Caco-2 (cell line): Measurements from ENCODE around the gene ISL2. TPM values are rescaled to one million over a fixed set of nuclear protein-coding genes. Genes with fewer than 3 reads are reported as not detected.

Experiments
- BruUV-seq: library from RNA; stranded (reverse); fragments of 400-500 nt; replicated peaks from 2 replicates; lab custom pipeline; 2021; lab: Mats Ljungman, UMichigan
- CTCF ChIA-PET: fragments of 300-600 bp; sonication (Branson Sonifier 250); formaldehyde crosslinking; loops from one replicate; lab custom pipeline; 2022; ENCODE audit warnings: antibody characterized with exemption; lab: Charles Lee
- POLR2A ChIA-PET: fragments of 300-600 bp; sonication (Branson Sonifier 250); formaldehyde crosslinking; loops from one replicate; lab custom pipeline; 2022; ENCODE audit warnings: antibody characterized with exemption; lab: Charles Lee
- DNase-seq, 2 experiments: peaks; one replicate each; pipeline versions ENCODE4 v3.0.0 to v3.0.0-alpha.2; 2020 to 2022
- H3K27me3 ChIP-seq: replicated peaks from 2 replicates; pipeline ENCODE4 v1.6.0; 2011; ENCODE audit warnings: low read length; ENCODE audit not compliant: control insufficient read depth, insufficient read depth
- H3K36me3 ChIP-seq: 2 replicates; pipeline ENCODE4 v1.5.1; 2011; ENCODE audit warnings: low read length; ENCODE audit not compliant: control insufficient read depth, insufficient read depth
- H3K4me1 ChIP-seq: fragments of 250-450 bp; sonication (Bioruptor Pico); 2 replicates; pipeline ENCODE4 v1.5.1; 2020; ENCODE audit warnings: mild to moderate bottlenecking
- H3K4me3 ChIP-seq: 2 replicates; pipeline ENCODE4 v1.5.1; 2011; ENCODE audit warnings: low read depth, mild to moderate bottlenecking, control low read depth, low read length
- H3K9me3 ChIP-seq: fragments of 250-450 bp; sonication (Bioruptor Pico); 2 replicates; pipeline ENCODE4 v1.5.1; 2020; ENCODE audit warnings: mild to moderate bottlenecking, moderate library complexity
- H3K27ac Mint-ChIP-seq: one replicate; pipeline ENCODE4 v1.8.0; 2022; ENCODE audit warnings: mixed read lengths; ENCODE audit not compliant: unreplicated experiment
- H3K27me3 Mint-ChIP-seq: one replicate; pipeline ENCODE4 v1.8.0; 2022; ENCODE audit warnings: mixed read lengths; ENCODE audit not compliant: insufficient read depth, unreplicated experiment
- H3K36me3 Mint-ChIP-seq: one replicate; pipeline ENCODE4 v1.8.0; 2022; ENCODE audit warnings: mild to moderate bottlenecking, mixed read lengths; ENCODE audit not compliant: insufficient read depth, unreplicated experiment
- H3K4me1 Mint-ChIP-seq: one replicate; pipeline ENCODE4 v1.8.0; 2022; ENCODE audit warnings: low read depth, mixed read lengths; ENCODE audit not compliant: unreplicated experiment
- H3K4me3 Mint-ChIP-seq: one replicate; pipeline ENCODE4 v1.8.0; 2022; ENCODE audit warnings: mild to moderate bottlenecking, moderate library complexity, mixed read lengths; ENCODE audit not compliant: unreplicated experiment
- H3K9me3 Mint-ChIP-seq: one replicate; pipeline ENCODE4 v1.8.0; 2022; ENCODE audit warnings: mixed read lengths; ENCODE audit not compliant: unreplicated experiment
- intact Hi-C: fragments of 100-400 bp; cut with micrococcal nuclease; formaldehyde crosslinking; loops from one replicate; pipeline ENCODE4 v1.10.0; 2022; ENCODE audit not compliant: unreplicated experiment
- total RNA-seq: library from RNA; stranded (reverse); gene quantifications from 2 replicates; pipeline ENCODE4 v1.2.3, GENCODE V29; 2022
- TF ChIP-seq, protein P1 (sequence below), 2 experiments: fragments of 200-600 bp in 1 of 2; IDR thresholded peaks; 1 replicate in 1 of 2; 2 replicates in 1 of 2; pipeline versions ENCODE4 v1.5.1 to v1.8.0; 2011 to 2022; ENCODE audit warnings: antibody characterized with exemption in 1 of 2, control low read depth in 1 of 2, inconsistent platforms in 1 of 2, low read depth in 1 of 2, low read length in 1 of 2, mild to moderate bottlenecking in 1 of 2, moderate library complexity in 1 of 2; ENCODE audit not compliant: insufficient read depth in 1 of 2, severe bottlenecking in 1 of 2, unreplicated experiment in 1 of 2

Gene ISL2
- total RNA-seq, 1 experiment from 2014 or later, result 11.0 TPM

DNA sequence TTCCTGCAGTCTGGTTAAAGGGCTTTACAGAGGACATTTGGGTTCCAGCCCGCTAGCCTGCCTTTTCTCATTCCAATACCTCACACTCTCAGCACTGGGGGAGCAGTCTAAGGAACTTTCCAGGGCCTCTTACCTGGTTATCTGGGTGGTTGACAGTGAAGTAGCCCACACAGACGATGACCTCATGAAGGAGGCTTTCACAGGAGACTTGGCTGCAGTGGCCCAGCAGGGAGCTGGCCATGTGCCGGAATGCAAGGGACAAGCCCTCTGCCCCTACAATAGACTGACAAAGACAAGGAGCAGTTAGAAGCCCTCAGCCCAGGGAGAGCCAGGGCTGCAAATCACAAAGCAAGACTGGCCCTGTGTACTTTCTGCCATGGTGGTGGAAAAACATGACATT is 39.5 kb downstream of the ISL2 start:
- CTCF ChIA-PET, result no interaction called here
- POLR2A ChIA-PET, result interaction anchor here (0.6 kb wide), 1 partner anchor 30 kb away, joined by 7 read pairs; no protein-coding TSS in a partner anchor
- BruUV-seq, result no TSS peak
- H3K4me1 Mint-ChIP-seq, result no peaks in the 10 kb centered on the region
- H3K4me3 ChIP-seq, result no peak overlapping the region
- H3K4me1 ChIP-seq, result peaks cover 8% of the 10 kb centered on the region; the same call in 1 of the 2 replicates
- TF ChIP-seq, protein P1, sequence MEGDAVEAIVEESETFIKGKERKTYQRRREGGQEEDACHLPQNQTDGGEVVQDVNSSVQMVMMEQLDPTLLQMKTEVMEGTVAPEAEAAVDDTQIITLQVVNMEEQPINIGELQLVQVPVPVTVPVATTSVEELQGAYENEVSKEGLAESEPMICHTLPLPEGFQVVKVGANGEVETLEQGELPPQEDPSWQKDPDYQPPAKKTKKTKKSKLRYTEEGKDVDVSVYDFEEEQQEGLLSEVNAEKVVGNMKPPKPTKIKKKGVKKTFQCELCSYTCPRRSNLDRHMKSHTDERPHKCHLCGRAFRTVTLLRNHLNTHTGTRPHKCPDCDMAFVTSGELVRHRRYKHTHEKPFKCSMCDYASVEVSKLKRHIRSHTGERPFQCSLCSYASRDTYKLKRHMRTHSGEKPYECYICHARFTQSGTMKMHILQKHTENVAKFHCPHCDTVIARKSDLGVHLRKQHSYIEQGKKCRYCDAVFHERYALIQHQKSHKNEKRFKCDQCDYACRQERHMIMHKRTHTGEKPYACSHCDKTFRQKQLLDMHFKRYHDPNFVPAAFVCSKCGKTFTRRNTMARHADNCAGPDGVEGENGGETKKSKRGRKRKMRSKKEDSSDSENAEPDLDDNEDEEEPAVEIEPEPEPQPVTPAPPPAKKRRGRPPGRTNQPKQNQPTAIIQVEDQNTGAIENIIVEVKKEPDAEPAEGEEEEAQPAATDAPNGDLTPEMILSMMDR (IDR thresholded peaks at IDR 0.05; ENCODE audit: insufficient read depth in 1 of 2, low read depth in 1 of 2, low read length in 1 of 2, severe bottlenecking in 1 of 2, unreplicated experiment in 1 of 2), result no peak
- no peaks in the 10 kb centered on the region for H3K27me3 Mint-ChIP-seq
- no peaks in the 10 kb centered on the region for H3K9me3 Mint-ChIP-seq
- no peaks in the 10 kb centered on the region for H3K27me3 ChIP-seq
- H3K36me3 Mint-ChIP-seq, result peaks cover 6% of the 10 kb centered on the region
- H3K9me3 ChIP-seq, result no peaks in the 10 kb centered on the region
- no peak overlapping the region for H3K27ac Mint-ChIP-seq
- intact Hi-C loops, result no loop called here
- no peaks in the 10 kb centered on the region; the same call in 1 of the 2 replicates for H3K36me3 ChIP-seq
- no peak overlapping the region for H3K4me3 Mint-ChIP-seq
- no peak for DNase-seq

DNA sequence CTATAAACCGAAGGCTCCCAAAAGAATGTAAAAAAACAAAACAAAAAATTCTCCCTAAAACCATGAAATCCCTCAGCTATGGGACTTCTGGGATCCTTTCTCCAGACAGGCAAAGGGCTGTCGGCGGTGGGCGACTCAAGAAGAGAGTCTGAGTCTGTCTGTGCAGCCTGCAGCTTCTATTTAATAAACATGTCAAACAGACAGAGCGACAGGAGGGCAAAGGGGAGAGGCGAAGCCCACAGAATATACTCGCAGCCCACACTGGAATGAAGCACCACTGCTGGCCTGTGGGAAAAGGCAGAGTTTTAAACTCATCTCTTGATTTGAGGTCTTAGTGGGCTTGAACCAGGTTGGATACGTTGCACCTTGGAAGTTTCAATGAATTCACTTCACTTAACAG is 40.2 kb downstream of the ISL2 start:
- Histone ChIP-seq H3K4me1 (peaks cover 8% of the 10 kb centered on the region; the same call in 1 of the 2 replicates), H3K9me3 (no peaks in the 10 kb centered on the region), H3K27me3 (no peaks in the 10 kb centered on the region), H3K4me3 (no peak overlapping the region), H3K36me3 (no peaks in the 10 kb centered on the region; the same call in 1 of the 2 replicates)
- H3K27ac Mint-ChIP-seq, result no peak overlapping the region
- no peak for DNase-seq
- POLR2A ChIA-PET, result no interaction called here
- no peak overlapping the region for H3K4me3 Mint-ChIP-seq
- TF ChIP-seq, protein P1 (IDR thresholded peaks at IDR 0.05; ENCODE audit: insufficient read depth in 1 of 2, low read depth in 1 of 2, low read length in 1 of 2, severe bottlenecking in 1 of 2, unreplicated experiment in 1 of 2), result no peak
- H3K36me3 Mint-ChIP-seq, result peaks cover 6% of the 10 kb centered on the region
- BruUV-seq, result no TSS peak
- H3K9me3 Mint-ChIP-seq, result no peaks in the 10 kb centered on the region
- no peaks in the 10 kb centered on the region for H3K27me3 Mint-ChIP-seq
- no peaks in the 10 kb centered on the region for H3K4me1 Mint-ChIP-seq
- intact Hi-C loops, result no loop called here
- CTCF ChIA-PET, result no interaction called here

DNA sequence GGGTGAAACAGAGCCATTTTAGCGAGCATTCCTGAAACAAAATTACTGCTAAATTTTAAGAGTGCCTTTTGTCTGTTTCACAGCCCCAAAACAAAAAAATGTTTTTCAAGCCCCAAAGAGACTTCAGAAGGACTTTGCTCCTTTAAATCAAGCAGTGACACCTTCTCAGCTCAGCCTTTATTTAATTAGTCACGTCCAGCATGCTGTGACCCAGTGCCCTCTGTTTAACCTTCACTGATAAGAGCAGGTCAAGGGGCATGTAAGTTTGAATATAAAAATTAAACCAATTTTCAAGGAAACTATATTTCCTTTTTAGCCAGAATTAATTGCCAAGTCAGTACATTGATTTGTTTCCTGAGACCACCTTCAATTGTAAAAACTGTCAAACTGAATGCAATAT is 40.6 kb downstream of the ISL2 start:
- H3K4me1 Mint-ChIP-seq, result no peaks in the 10 kb centered on the region
- Histone ChIP-seq H3K27me3 (no peaks in the 10 kb centered on the region), H3K36me3 (no peaks in the 10 kb centered on the region; the same call in 1 of the 2 replicates), H3K4me1 (peaks cover 8% of the 10 kb centered on the region; the same call in 1 of the 2 replicates), H3K9me3 (no peaks in the 10 kb centered on the region), H3K4me3 (no peak overlapping the region)
- no peaks in the 10 kb centered on the region for H3K27me3 Mint-ChIP-seq
- POLR2A ChIA-PET, result no interaction called here
- peaks cover 2% of the 10 kb centered on the region for H3K36me3 Mint-ChIP-seq
- intact Hi-C loops, result no loop called here
- no TSS peak for BruUV-seq
- TF ChIP-seq, protein P1 (IDR thresholded peaks at IDR 0.05; ENCODE audit: insufficient read depth in 1 of 2, low read depth in 1 of 2, low read length in 1 of 2, severe bottlenecking in 1 of 2, unreplicated experiment in 1 of 2), result no peak
- CTCF ChIA-PET, result no interaction called here
- no peak overlapping the region for H3K27ac Mint-ChIP-seq
- no peak for DNase-seq
- H3K9me3 Mint-ChIP-seq, result no peaks in the 10 kb centered on the region
- H3K4me3 Mint-ChIP-seq, result no peak overlapping the region
